GM12801 (cell line): ENCODE results near the gene FRMPD2.

Experiments used
- TF ChIP-seq, protein P1 (sequence below): IDR thresholded peaks from one replicate; pipeline ENCODE4 v1.5.1; 2011; ENCODE audit warnings: control low read depth; ENCODE audit not compliant: insufficient read length; ENCODE audit errors: extremely low read depth

Gene FRMPD2

DNA sequence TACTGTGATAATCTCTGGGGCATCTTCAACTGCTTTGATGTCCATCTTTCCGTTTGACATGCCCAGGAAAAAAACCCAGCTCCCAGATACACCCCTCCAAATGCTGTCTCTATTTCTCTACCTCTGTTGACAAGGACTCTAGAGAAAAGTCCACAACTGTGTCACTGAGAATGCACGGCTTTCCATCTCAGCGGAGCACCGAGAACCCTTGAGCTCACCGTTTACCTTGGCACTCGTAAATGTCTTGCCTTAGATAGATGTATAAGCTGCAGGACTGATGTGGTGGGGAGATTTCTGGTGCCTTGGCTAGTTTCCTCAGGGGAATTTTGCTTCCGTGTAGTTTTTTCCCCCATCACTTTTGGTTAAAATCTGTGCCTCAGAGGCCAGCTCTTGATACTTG, 24.6 kb upstream of the FRMPD2 start:
- TF ChIP-seq, protein P1, sequence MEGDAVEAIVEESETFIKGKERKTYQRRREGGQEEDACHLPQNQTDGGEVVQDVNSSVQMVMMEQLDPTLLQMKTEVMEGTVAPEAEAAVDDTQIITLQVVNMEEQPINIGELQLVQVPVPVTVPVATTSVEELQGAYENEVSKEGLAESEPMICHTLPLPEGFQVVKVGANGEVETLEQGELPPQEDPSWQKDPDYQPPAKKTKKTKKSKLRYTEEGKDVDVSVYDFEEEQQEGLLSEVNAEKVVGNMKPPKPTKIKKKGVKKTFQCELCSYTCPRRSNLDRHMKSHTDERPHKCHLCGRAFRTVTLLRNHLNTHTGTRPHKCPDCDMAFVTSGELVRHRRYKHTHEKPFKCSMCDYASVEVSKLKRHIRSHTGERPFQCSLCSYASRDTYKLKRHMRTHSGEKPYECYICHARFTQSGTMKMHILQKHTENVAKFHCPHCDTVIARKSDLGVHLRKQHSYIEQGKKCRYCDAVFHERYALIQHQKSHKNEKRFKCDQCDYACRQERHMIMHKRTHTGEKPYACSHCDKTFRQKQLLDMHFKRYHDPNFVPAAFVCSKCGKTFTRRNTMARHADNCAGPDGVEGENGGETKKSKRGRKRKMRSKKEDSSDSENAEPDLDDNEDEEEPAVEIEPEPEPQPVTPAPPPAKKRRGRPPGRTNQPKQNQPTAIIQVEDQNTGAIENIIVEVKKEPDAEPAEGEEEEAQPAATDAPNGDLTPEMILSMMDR: no peak

DNA sequence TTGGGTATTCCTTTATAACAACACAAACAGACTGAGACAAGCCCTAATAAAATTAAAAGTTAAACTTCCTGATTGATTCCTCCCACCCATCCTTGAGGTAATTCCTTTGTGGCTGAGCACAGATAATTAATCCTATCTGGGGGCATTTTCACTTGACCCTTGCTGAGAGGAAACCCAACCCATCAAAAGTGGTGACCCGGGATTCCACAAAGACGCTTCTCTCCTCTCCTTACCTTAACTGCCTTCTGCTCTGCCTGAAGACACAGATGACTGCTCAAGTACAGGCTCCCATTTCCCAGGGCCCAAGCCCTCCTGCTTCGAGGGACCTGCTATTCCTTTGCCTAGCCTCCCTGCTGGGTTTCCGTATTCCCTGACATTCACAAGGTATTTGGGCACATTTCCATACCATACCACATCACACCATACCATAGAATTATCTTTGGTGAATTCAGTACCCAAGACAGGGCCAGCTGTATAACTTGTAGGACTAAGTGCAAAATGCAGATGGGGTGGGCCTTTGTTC, 22.1 kb upstream of the FRMPD2 start:
- TF ChIP-seq, protein P1: no peak

DNA sequence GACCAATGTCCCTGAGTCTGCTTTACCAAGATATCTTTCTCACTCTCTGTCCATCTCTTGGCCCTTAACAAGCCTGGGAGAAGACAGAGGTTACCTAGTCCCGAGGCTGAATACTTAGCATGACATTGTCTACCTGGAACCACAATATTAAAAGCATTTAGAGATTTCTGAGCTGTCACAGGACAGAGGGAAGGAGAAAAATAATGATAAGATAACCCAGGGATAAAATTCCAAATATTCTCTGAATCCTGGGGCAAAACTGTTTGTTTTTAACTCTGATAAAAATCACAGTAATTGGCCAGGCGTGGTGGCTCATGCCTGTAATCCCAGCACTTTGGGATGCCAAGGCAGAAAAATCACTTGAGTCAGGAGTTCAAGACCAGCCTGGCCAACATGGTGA, 19.9 kb upstream of the FRMPD2 start:
- TF ChIP-seq, protein P1: no peak

DNA sequence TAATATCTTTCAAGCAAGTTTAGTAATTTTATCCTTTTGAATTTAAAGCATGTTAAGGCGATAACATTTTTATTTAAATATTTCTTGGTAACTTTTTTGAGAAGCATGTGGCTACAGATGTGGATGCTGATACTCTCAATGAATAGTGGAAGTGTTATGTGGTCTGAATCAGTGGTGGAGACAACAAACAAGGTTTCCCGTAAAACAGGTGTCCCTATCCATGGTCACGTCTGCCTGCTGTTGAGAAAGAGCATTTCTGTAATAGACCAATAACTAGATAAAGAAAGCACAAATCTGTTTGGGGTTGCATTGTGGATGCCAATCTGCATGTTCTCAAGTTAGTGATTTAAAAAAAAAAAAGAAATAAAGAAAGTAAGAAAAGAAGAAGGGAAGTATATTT, 18.1 kb upstream of the FRMPD2 start:
- TF ChIP-seq, protein P1: no peak

DNA sequence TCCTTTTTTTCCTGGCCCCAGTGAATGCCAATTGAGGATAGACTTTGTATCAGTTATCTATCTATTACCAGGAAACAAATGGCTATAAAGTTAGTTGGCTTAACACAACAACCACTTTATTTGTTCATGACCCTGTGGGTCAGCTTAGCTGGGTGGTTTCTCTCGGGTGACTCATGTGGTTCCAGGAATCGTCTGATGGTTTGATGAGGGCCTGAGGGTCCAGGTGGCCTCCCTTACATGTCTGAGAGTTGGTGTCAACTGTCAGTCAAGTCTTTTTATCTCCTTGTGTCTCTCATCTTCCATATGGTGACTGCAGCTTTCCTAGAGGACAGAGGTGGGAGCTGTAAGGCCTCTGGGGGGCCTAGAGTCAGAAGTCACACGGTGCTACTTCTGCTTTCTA, 16.7 kb upstream of the FRMPD2 start:
- TF ChIP-seq, protein P1: no peak

DNA sequence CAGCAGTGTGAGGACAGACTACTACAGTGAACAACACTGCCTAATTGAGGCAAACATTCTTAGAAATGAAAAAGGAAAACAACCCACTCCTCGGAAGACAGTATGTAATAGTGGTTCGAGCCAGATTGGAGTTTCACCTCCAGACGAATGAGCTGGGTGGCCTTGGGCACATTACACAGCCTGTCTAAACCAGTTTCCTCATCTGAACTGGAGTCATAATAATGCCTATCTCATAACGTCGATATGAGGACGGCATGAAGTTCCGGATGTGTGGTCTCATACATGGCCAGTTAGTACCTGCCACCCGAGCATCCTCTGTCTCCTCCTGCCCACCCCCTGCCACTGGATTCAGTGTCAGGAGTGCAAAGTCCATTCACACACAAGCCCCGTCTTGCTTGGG, 15.8 kb upstream of the FRMPD2 start:
- TF ChIP-seq, protein P1: no peak

DNA sequence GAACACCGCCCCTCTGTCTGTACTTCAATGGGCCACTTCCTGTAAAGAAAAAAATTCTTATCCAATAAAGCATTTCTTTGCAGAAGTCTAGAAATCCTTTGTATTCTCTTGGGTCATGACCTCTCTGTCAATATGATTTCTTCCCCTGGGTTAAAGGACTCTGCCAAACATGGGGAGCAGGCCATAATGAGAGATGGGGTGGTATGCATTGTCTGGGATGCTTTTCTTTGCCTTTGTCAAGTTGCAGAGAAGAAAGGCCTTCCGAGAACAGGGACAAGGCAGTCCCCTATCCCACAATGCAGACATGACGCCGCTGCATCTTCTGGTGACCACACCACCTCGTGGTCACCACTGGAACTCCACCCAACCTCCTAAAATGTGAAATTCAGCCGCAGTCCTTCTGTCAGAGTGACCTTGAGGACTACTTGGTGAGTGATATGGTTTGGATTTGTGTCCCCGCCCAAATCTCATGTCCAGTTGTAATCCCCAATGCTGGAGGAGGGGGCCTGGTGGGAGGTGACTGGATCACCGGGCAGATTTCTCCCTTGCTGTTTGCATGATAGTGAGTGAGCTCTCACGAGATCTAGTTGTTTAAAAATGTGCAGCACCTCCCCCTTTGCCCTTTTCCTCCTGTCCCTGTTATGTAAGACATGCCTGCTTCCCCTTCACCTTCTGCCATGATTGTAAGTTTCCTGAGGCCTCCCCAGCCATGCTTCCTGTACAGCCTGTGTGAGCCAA, 15.2 kb upstream of the FRMPD2 start:
- TF ChIP-seq, protein P1: peak; percentile 74
